ENCODE data around the gene DDX19B. TPM values are rescaled to one million over a fixed set of nuclear protein-coding genes. Genes with fewer than 3 reads are reported as not detected.

DDX19B gene
- total and polyA plus RNA-seq, 9 of the 15 experiments (the other 6 are each of a cell fraction or from before 2014, with no cell fraction given) = 7.0 to 32.9 (median 19.3) TPM

- TF ChIP-seq ZNF655 (CRISPR knock-in tag; IDR thresholded peaks at IDR 0.05) (peak; percentile 90), POLR2H (tag; IDR thresholded peaks at IDR 0.05; ENCODE audit: low read depth) (peak; percentile 81), ZNF445 (CRISPR knock-in tag; IDR thresholded peaks at IDR 0.05; ENCODE audit: low read depth) (peak; percentile 40; the same call in 1 of the 2 replicates), ZNF57 (CRISPR knock-in tag; IDR thresholded peaks at IDR 0.05) (0 out of 2 replicates have a peak, but pooled peaks have one; percentile 61), CTCF (IDR thresholded peaks at IDR 0.05 in 2 of 3, conservative IDR thresholded peaks at IDR 0.05 in 1 of 3; ENCODE audit: insufficient read depth in 2 of 3, low read depth in 1 of 3, low read length in 3 of 3) (peak; percentile 91 to 95 (median 92)), ZBTB8A (IDR thresholded peaks at IDR 0.05; ENCODE audit: partially characterized antibody) (no peak), POLR2B (IDR thresholded peaks at IDR 0.05; ENCODE audit: low read depth, partially characterized antibody) (peak; percentile 98), TBP (optimal IDR thresholded peaks at IDR 0.05; ENCODE audit: low read depth, low read length) (peak; percentile 76), SAFB (IDR thresholded peaks at IDR 0.05; ENCODE audit: borderline replicate concordance, low read depth, low read length) (peak; percentile 50; the same call in 1 of the 2 replicates), E2F8 (IDR thresholded peaks at IDR 0.05; ENCODE audit: low read depth, partially characterized antibody) (peak; percentile 94), PHF8 (IDR thresholded peaks at IDR 0.05; ENCODE audit: borderline replicate concordance, low read length) (peak; percentile 76; the same call in 1 of the 2 replicates), KDM2B (CRISPR knock-in tag; IDR thresholded peaks at IDR 0.05) (peak; percentile 93), ZNF239 (CRISPR knock-in tag; IDR thresholded peaks at IDR 0.05) (peak; percentile 33; the same call in 1 of the 2 replicates), ZNF609 (CRISPR knock-in tag; IDR thresholded peaks at IDR 0.05; ENCODE audit: borderline replicate concordance) (0 out of 2 replicates have a peak, but pooled peaks have one; percentile 52)
Measured at GRCh38 chr16:70251629-70252354, 47.2 kb upstream of the DDX19B start, which contains the start of gene EXOSC6 (continued).

Measured in K562 (cell line).